HepG2 (cell line): ENCODE data around the gene MAP1LC3C. TPM values are rescaled to one million over a fixed set of nuclear protein-coding genes. Genes with fewer than 3 reads are reported as not detected.

Source experiments
- ATAC-seq: fragments of 200-7000 bp; cut with Tn5 transposase; 3 replicates; pipeline ENCODE4 v1.9.1; 2020; ENCODE audit warnings: mild to moderate bottlenecking, moderate library complexity
- BruUV-seq: library from RNA; stranded (reverse); fragments of 400-500 nt; replicated peaks from 2 replicates; lab custom pipeline; 2021; lab: Mats Ljungman, UMichigan
- CTCF ChIA-PET: fragments of 300-600 bp; formaldehyde crosslinking; extraction: SDS; loops from one replicate; lab custom pipeline; 2021; ENCODE audit warnings: low total read pairs, inconsistent platforms, low intra/inter-chr PET ratio; lab: Yijun Ruan, JAX
- POLR2A ChIA-PET: fragments of 350-600 bp; sonication (Branson Sonifier 250); formaldehyde crosslinking; loops from one replicate; lab custom pipeline; 2020; ENCODE audit warnings: antibody characterized with exemption, inconsistent platforms; lab: Yijun Ruan, JAX
- DNase-seq: peaks from one replicate; pipeline ENCODE4 v3.0.0-alpha.2; 2015; ENCODE audit warnings: low spot score
- FAIRE-seq: peaks from 3 replicates; lab custom pipeline; 2011; peaks lifted over from hg19 to GRCh38; lab: Jason Lieb, UNC
- H2AFZ ChIP-seq: one replicate; pipeline ENCODE4 v1.6.1; 2011; ENCODE audit warnings: low read length, inconsistent platforms
- H3K27ac ChIP-seq: fragments of 300-600 bp; 3 replicates; pipeline ENCODE4 v1.8.0; 2011; ENCODE audit warnings: mixed run types, mild to moderate bottlenecking, mixed read lengths, low read length, inconsistent platforms; ENCODE audit not compliant: insufficient read depth; ENCODE audit errors: extremely low read length
- H3K27me3 ChIP-seq, 2 experiments: fragments of 200-600 bp in 1 of 2; 2 replicates in 1 of 2; 3 replicates in 1 of 2; pipeline versions ENCODE4 v1.6.0 to v1.8.0; 2011; ENCODE audit warnings: low read length in 2 of 2, mild to moderate bottlenecking in 2 of 2, moderate library complexity in 2 of 2, inconsistent platforms in 1 of 2; ENCODE audit not compliant: insufficient read depth in 2 of 2, control insufficient read depth in 1 of 2
- H3K36me3 ChIP-seq, 2 experiments: fragments of 200-600 bp in 1 of 2; replicated peaks in 1 of 2; 2 replicates in 1 of 2; 3 replicates in 1 of 2; pipeline versions ENCODE4 v1.5.1 to v1.8.0; 2011; ENCODE audit warnings: low read length in 2 of 2, inconsistent platforms in 1 of 2; ENCODE audit not compliant: insufficient read depth in 2 of 2, control insufficient read depth in 1 of 2
- H3K4me1 ChIP-seq: 2 replicates; pipeline ENCODE4 v1.5.1; 2012; ENCODE audit warnings: low read length, inconsistent platforms; ENCODE audit not compliant: insufficient read depth
- H3K4me2 ChIP-seq: 2 replicates; pipeline ENCODE4 v1.6.0; 2011; ENCODE audit warnings: low read depth, low read length, inconsistent platforms
- H3K4me3 ChIP-seq, 3 experiments: fragments of 200-600 bp in 1 of 3; sonication (generic), shearing (Covaris generic) in 1 of 3; replicated peaks in 1 of 3; 2 replicates each; pipeline ENCODE4 v1.5.1; 2011 to 2016; ENCODE audit warnings: low read length in 3 of 3, inconsistent platforms in 2 of 3, low read depth in 2 of 3, mild to moderate bottlenecking in 2 of 3, control low read depth in 1 of 3, mixed read lengths in 1 of 3; ENCODE audit not compliant: insufficient read depth in 1 of 3
- H3K79me2 ChIP-seq: one replicate; pipeline ENCODE4 v1.6.1; 2011; ENCODE audit warnings: low read length, inconsistent platforms; ENCODE audit not compliant: insufficient read depth
- H3K9ac ChIP-seq: 2 replicates; pipeline ENCODE4 v1.6.0; 2011; ENCODE audit warnings: mild to moderate bottlenecking, low read depth, low read length, inconsistent platforms; ENCODE audit not compliant: insufficient read depth
- H3K9me3 ChIP-seq: 2 replicates; pipeline ENCODE4 v1.5.1; 2012; ENCODE audit warnings: mild to moderate bottlenecking, low read length
- H4K20me1 ChIP-seq: 2 replicates; pipeline ENCODE4 v1.6.0; 2011; ENCODE audit warnings: inconsistent platforms, mild to moderate bottlenecking, low read length, moderate library complexity; ENCODE audit not compliant: insufficient read depth
- CBX5 ChIP-seq: sonication (generic); formaldehyde crosslinking; IDR thresholded peaks from 2 replicates; pipeline ENCODE4 v1.4.0; 2020; ENCODE audit warnings: missing genetic modification reagents, borderline replicate concordance
- MAFF ChIP-seq: IDR thresholded peaks from 2 replicates; pipeline ENCODE4 v1.6.1; 2011; ENCODE audit warnings: low read depth, low read length, improper control_type of control experiment
- MAFK ChIP-seq, 2 experiments: IDR thresholded peaks in 1 of 2; conservative IDR thresholded peaks in 1 of 2; 2 replicates each; pipeline ENCODE4 v1.6.1; 2011; ENCODE audit warnings: improper control_type of control experiment in 2 of 2, low read length in 2 of 2
- REPIN1 ChIP-seq: sonication (generic); formaldehyde crosslinking; IDR thresholded peaks from 2 replicates; pipeline ENCODE4 v1.8.0; 2022; ENCODE audit warnings: missing genetic modification reagents, low read depth, mild to moderate bottlenecking, borderline replicate concordance
- SMAD9 ChIP-seq: sonication (generic); formaldehyde crosslinking; IDR thresholded peaks from 2 replicates; pipeline ENCODE4 v1.5.1; 2020; ENCODE audit warnings: mild to moderate bottlenecking, missing genetic modification reagents
- ZNF792 ChIP-seq: IDR thresholded peaks from 2 replicates; pipeline ENCODE4 v1.6.1; 2016
- WGBS: methylation state at CpG from one replicate; pipeline ENCODE4 v1.1.6; 2017; ENCODE audit warnings: low lambda C conversion rate; 5-methylcytosine and 5-hydroxymethylcytosine counted together
- in situ Hi-C: cut with HindIII; loops from 2 replicates; pipeline ENCODE4 v1.10.0; 2017; ENCODE audit warnings: low pct_unique_long_range_greater_than_20kb; ENCODE audit not compliant: extremely low pct_ligation_motif_present
- intact Hi-C: fragments of 100-400 bp; cut with micrococcal nuclease; formaldehyde crosslinking; loops from one replicate; pipeline ENCODE4 v1.10.0; 2022; ENCODE audit not compliant: unreplicated experiment
- polyA plus RNA-seq, 8 experiments: library from polyadenylated mRNA; depleted of rRNA in 3 of 8; stranded (reverse) in 7 of 8; unstranded in 1 of 8; fragments of >200 nt; fragmentation: Illumina TruSeq in 4 of 8; extraction: Trizol in 4 of 8; gene quantifications; 2 replicates each; pipeline versions ENCODE4 v1.2.1 to v1.2.3, GENCODE V29; 2011 to 2016; ENCODE audit warnings: low read depth in 4 of 8, missing spikeins in 1 of 8, mixed read lengths in 1 of 8; ENCODE audit not compliant: insufficient read depth in 1 of 8
- total RNA-seq, 5 experiments: library from RNA; depleted of rRNA; stranded (reverse); fragments of >200 nt; fragmentation: Illumina TruSeq; extraction: Trizol; gene quantifications; 2 replicates each; pipeline ENCODE4 v1.2.3, GENCODE V29; 2016; ENCODE audit warnings: low read depth in 1 of 5

MAP1LC3C gene
- total and polyA plus RNA-seq, 2 of the 13 experiments (the other 11 are each of a cell fraction or from before 2014, with no cell fraction given) = not detected

DNA sequence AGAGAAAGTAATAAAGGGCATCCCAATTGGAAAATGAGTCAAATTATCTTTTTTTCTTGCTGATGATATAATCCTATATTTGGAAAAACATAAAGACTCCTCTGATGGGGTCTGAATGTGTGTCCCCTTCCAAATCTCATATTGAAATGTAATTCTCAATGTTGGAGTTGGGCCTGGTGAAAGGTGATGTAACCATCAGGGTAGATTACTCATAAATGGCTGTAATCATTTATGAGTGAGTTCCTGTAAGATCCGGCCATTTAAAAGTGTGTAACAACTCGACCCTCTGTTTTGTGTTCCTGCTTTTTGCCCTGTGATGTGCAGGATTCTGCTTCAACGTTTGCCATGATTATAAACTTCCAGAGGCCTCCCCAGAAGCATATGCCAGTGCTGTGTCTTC, 44.3 kb upstream of the MAP1LC3C start:
- Histone ChIP-seq H4K20me1 (no peaks in the 10 kb centered on the region), H3K4me2 (no peak overlapping the region), H3K9me3 (no peaks in the 10 kb centered on the region), H3K4me1 (no peaks in the 10 kb centered on the region), H3K79me2 (no peaks in the 10 kb centered on the region), H3K27me3 (no peaks in the 10 kb centered on the region), H3K36me3 (no peaks in the 10 kb centered on the region), H3K27ac (no peak overlapping the region), H2AFZ (no peak overlapping the region), H3K9ac (no peak overlapping the region), H3K4me3 (no peak overlapping the region)
- no peak for TF ChIP-seq REPIN1 (CRISPR knock-in tag)
- POLR2A ChIA-PET = no interaction called here
- no peak for DNase-seq
- FAIRE-seq = no peak
- no peak for ATAC-seq
- 0% methylated on average over 2 of the region's 3 CpGs for WGBS
- in situ Hi-C loops (no loop called here), intact Hi-C loops (no loop called here)
- BruUV-seq = no TSS peak
- CTCF ChIA-PET = no interaction called here

DNA sequence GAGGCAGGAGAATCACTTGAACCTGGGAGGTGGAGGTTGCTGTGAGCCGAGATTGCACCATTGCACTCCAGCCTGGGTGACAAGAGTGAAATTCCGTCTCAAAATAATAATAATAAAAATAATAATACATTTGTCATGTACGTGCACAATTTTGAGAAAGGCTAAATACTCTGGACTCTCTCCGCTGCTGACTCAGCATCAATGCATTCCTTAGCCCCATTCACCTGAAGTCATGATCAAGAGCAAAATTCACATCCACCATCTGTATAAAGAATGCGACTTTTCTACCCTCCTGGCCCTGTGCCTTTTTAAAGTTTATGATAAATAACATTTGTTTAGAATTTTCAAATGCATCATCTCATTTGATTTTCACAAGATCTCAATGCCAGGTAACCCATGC, 35.5 kb upstream of the MAP1LC3C start:
- no peaks in the 10 kb centered on the region for H3K27me3 ChIP-seq
- FAIRE-seq = no peak
- WGBS = 21% methylated on average over 5 of the region's 5 CpGs
- in situ Hi-C loops (no loop called here), intact Hi-C loops (no loop called here)
- no peaks in the 10 kb centered on the region for H3K4me1 ChIP-seq
- DNase-seq = no peak
- H3K36me3 ChIP-seq = no peaks in the 10 kb centered on the region
- TF ChIP-seq MAFK (conservative IDR thresholded peaks at IDR 0.05 in 1 of 2, IDR thresholded peaks at IDR 0.05 in 1 of 2; ENCODE audit: low read length in 2 of 2) = peak; percentile 76 to 93
- TF ChIP-seq ZNF792 (CRISPR knock-in tag) = no peak
- TF ChIP-seq SMAD9 (CRISPR knock-in tag) = no peak
- TF ChIP-seq CBX5 (CRISPR knock-in tag) = no peak
- peak; percentile 85 for TF ChIP-seq MAFF
- no peaks in the 10 kb centered on the region for H3K79me2 ChIP-seq
- no peaks in the 10 kb centered on the region for H3K9me3 ChIP-seq
- H3K27ac ChIP-seq = no peak overlapping the region
- no peak overlapping the region for H3K9ac ChIP-seq
- no peak for ATAC-seq
- no peaks in the 10 kb centered on the region for H4K20me1 ChIP-seq
- no TSS peak for BruUV-seq
- ChIA-PET CTCF (no interaction called here), POLR2A (no interaction called here)
- H2AFZ ChIP-seq = no peak overlapping the region
- H3K4me3 ChIP-seq = no peak overlapping the region
- no peak overlapping the region for H3K4me2 ChIP-seq
